ENCODE results near the gene USP48.

USP48 gene

DNA sequence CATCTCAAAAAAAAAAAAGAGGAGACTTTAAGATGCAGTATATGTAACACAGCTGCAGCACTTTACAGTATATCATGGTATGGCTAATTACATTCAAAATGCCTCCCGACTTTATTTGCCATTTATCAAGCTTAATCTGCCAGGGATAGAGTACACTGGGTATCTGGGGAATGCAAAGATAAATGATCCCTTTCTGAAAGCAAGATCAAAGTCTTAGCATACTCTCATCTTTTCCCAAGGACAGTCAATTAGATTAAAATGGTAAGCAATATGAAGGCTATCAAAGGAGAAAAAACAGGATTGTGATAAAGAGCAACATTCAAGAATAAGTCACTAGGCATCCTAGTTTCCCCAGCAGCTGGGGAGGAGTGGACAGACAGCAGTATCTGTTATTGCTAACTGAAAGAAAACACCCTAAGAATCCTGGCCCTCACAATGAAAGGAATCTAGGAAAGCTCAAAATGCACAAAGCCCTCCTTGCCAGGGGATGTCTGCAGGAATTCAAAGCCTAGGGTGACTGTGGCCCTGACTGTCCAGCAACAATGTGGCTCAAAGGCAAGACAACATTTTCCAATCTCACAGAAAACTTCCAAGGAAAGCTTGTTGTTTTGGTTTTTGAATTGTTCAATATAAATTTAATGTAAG is 57.1 kb downstream of the USP48 start:
- no peak for DNase-seq (ENCODE audit: insufficient read length, low spot score)
- FAIRE-seq, result no peak
- no peak for TF ChIP-seq POLR2A (IDR thresholded peaks at IDR 0.05; ENCODE audit: low read depth, low read length)

DNA sequence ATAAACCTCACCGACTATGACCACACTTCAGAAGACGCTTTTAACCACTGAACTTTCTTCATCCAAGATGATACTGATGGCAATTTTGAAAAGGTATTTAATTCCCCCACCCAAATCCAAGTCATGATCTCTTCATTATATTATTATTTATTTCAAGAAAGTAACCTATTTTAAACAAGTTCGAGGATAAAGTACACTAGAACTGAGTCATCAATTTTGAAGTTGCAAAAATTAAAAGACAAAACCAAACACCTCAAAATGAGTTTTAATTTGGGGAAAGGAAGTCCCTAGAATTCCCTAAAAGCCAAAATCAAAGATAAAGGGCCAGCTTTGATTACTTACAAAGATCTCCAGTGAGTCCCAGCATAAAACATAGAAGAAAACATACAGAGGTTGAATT is 58.4 kb downstream of the USP48 start:
- DNase-seq (ENCODE audit: insufficient read length, low spot score) (no peak), FAIRE-seq (no peak)
- no peak for TF ChIP-seq POLR2A (IDR thresholded peaks at IDR 0.05; ENCODE audit: low read depth, low read length)

DNA sequence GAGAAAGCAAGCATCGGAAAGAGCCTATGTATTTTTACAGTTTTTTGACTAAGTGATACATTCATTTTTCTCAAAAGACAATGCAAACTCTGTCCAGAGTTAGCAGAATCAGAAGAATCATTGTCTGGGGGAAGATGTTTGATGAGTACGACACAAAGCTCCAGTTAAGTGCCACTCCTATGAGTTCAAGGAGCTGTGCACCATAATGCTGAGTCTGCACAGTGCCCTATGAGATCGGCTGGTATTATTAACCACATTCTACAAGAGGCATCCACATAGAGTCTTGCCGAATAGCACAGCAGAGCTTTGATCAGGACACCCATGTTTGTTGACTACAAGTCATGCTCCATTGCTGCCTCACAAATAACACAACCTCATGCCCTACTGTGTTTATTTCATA is 58.9 kb downstream of the USP48 start:
- no peak for TF ChIP-seq POLR2A (IDR thresholded peaks at IDR 0.05; ENCODE audit: low read depth, low read length)
- DNase-seq (ENCODE audit: insufficient read length, low spot score) (no peak), FAIRE-seq (no peak)

DNA sequence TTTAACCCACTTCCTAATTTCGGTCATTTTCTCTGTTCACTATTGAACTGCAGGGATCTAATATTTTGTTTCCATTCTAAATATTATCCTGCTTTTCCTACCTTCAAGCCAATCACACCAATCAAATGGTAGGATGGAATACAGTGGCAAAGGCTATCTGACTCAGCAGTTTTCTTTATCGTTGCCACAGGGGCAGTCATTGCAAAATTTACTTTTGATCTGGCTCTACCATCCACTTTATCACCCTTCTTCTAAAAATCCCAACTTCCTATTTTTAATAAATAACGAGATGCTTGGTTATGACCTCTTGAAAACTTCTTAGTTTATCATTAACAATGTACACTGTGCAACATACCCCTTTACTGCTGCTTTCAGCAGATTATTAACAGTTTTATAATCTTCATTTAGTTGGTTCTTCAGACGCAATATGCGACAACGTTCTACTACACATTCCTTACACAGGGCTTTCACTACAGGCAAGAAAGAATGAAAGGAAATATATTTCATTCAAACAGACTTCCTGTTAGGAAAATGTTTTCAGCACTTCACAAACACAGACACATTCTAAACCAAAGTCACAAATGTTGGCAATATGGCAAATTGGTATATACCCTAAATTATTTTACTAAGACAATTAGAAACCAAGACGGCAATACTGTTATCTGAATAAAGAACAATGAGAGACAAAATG is 61.5 kb downstream of the USP48 start:
- TF ChIP-seq POLR2A (IDR thresholded peaks at IDR 0.05; ENCODE audit: low read depth, low read length), result no peak
- FAIRE-seq, result no peak
- DNase-seq (ENCODE audit: insufficient read length, low spot score), result no peak

DNA sequence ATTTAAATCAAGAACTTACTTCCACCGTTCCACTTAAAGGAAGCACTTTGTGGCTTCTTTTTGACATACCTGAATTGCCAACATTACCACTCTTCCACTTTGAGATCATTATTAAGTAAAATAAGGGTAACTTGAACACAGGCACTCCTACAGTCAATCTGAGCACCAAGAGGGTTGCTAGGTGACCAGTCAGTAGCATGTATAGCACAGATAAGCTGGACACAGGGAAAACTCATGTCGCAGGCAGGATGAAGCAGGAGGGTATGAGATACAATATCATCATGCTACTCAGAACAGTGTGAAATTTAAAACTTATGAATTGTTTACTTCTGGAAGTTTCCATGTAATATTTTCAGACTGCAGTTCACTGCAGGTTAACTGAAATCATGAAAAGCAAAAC is 66.8 kb downstream of the USP48 start:
- FAIRE-seq (no peak), DNase-seq (ENCODE audit: insufficient read length, low spot score) (no peak)
- TF ChIP-seq POLR2A (IDR thresholded peaks at IDR 0.05; ENCODE audit: low read depth, low read length), result no peak

DNA sequence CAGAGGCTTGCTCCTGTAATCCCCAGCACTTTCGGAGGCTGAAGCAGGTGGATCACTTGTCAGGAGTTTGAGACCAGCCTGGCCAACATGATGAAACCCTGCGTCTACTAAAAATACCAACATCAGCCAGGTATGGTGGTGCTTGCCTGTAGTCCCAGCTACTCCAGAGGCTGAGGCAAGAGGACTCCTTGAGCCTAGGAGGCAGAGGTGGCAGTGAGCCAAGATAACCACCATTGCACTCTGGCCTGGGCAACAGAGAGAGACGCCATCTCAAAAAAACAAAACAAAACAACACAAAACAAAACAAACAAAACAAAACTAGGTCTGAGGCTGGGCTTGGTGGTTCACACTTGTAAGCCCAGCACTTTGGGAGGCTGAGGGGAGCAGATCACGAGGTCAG is 75.1 kb downstream of the USP48 start:
- TF ChIP-seq POLR2A (IDR thresholded peaks at IDR 0.05; ENCODE audit: low read depth, low read length), result no peak
- FAIRE-seq, result no peak
- DNase-seq (ENCODE audit: insufficient read length, low spot score), result no peak

DNA sequence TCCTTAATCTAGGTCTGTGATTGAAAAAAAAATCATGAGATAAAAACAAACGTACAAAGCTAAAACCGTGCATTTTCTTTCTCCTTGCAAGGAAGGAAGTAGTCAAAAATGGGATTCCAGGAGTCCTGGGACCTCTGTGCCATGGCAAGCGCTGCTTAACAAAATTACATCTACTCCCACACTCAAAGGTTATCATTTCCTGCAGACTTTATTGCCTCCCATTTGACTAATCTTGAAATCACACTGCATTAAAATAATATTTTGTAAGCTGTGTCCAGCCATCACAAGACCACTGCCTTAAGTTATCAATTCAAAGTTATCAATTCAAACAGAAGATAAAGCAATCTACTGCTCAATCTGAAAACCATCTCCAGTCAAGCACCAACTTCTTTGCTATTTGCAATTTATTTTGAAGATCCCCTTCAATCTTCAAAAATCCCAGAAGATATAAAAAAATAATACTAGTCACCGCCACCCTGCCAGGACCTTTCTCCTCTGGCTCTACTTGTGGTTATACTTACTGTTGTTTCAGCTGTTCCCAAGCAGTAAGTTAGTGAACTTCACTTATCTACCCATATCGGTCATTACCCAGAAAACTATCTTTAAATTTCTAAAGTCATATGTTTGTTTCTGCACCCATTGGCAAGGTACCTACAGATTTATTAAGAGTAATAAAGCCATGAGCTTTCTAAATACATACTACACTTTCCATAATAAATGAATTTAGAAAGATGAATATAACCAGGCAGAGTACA is 75.7 kb downstream of the USP48 start:
- FAIRE-seq, result no peak
- no peak for DNase-seq (ENCODE audit: insufficient read length, low spot score)
- TF ChIP-seq POLR2A (IDR thresholded peaks at IDR 0.05; ENCODE audit: low read depth, low read length), result no peak

DNA sequence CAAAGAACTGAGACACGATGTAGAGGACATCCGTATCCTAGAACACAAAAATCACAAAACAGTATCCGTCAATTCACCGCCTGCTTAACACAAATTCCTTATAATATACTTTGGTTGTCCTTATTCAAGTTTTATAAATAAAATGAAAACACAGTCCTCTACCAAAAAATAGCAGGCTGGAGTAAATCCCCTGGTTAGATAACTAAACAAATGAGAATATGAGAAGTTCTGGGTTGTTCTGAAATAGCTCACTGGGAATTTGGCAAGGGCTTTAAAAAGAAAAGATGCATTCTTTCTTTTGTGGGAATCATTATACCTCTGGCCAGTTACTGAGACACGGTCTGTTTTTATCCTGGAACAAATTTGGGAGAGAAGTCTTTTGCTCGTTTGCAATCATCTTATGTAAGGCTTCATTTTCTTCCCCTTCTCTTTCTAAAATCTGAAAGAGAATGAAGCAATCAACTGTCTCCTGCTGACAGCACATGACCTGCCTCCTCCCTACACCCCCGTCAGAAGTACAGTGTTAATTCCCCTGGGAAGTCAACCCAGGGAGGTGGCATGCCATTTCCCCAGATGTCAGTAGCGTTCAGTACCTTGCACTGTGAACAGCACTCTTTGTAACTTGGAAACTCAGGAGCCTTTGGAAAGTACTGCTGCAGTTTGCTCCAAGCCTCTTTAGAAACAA is 76.7 kb downstream of the USP48 start:
- DNase-seq (ENCODE audit: insufficient read length, low spot score) (no peak), FAIRE-seq (no peak)
- no peak for TF ChIP-seq POLR2A (IDR thresholded peaks at IDR 0.05; ENCODE audit: low read depth, low read length)

DNA sequence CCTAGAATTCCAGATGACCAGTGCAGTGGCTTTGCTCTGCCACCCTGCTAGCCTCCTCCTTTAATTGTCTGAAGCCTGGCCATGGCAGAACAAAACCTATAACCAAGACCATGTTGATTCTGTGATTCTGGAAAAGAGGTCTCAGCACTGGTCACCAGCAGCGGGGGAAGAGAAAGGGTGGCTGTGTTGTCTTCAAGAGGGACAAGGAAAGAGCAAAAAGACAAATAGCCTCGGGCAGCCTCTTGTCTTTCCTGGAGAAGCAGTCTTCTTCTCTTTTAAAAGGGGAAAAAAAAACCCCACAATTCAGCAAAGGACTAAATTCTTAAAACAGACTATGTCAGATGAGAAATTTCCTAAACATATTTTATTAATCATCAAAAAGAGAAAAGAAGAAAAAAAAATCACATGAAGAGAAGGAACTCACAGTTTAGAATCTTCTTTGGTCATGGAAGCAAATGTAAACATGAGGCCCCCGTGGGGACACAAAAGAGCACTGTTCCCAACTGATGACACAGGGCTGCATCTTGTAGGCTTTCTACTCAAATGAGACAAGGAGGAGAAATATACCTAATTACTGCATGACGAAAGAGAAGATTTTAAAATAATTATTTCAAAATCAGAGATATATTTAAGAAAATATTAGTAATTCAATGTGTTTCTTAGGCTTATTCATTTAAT is 77.5 kb downstream of the USP48 start:
- no peak for FAIRE-seq
- no peak for TF ChIP-seq POLR2A (IDR thresholded peaks at IDR 0.05; ENCODE audit: low read depth, low read length)
- no peak for DNase-seq (ENCODE audit: insufficient read length, low spot score)

DNA sequence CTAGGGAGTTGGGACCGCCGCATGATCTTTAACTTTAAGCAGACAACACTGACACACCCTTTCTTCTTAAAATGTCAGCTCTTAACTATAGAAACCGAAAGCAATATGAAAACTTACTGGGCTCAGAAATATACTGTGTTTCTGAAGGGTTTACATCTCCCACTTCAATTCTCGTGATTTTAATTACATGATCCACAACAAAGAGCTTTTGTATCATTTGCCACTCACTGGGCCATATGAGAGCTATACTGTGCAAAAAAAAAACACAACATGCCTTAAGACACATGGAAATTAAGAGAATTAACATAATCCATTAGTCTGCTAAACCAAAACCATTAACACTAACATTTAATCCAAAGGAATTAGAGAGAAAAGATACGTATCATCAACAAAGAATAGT is 78.8 kb downstream of the USP48 start:
- no peak for TF ChIP-seq POLR2A (IDR thresholded peaks at IDR 0.05; ENCODE audit: low read depth, low read length)
- DNase-seq (ENCODE audit: insufficient read length, low spot score) (no peak), FAIRE-seq (no peak)

DNA sequence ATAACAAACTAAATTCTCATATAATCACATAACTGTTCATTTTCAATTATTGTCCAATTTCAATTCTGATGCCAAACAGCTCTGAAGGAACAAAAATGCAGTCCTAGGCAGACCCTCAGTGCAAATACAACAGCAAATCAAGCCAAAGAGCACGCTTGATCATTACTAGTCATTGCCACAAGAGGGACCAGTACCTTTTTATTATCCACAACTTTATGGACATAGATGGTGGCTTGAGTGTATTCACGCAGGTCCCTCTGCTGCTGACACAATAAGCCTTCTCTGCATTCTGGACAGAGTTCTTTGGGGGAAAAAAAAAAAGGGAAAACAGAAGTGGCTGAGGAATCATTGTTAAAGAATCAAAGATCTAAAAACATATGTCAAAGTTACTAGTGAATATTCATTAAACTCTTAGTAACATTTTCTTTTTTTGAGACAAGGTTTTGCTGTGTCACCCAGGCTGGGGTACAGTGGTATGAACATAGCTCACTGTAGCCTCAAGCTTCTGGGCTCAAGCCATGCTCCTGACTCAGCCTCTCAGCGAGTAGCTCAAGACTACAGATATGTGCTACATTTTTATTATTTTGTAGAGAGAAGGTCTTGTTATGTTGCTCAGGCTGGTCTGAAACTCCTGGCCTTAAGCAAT is 79.5 kb downstream of the USP48 start:
- DNase-seq (ENCODE audit: insufficient read length, low spot score) (no peak), FAIRE-seq (no peak)
- no peak for TF ChIP-seq POLR2A (IDR thresholded peaks at IDR 0.05; ENCODE audit: low read depth, low read length)

DNA sequence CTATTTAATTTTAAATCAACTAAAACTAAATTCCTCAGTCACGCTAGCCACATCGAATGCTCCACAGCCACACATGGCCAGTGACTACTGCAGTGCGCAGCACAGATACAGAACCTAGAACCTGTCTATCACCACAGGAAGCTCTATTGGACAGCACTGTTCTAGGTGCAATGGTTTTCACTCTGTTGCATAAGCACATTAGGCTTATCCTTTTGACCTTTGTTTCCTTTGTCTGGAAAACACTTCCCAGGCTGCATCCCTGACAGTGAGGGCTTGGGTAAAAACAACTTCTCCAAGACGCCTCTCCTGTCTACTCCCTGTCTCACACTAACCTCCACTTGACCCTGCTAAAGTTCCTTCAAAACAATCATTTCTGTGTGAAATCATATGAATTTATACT is 80.2 kb downstream of the USP48 start:
- TF ChIP-seq POLR2A (IDR thresholded peaks at IDR 0.05; ENCODE audit: low read depth, low read length), result no peak
- DNase-seq (ENCODE audit: insufficient read length, low spot score), result no peak
- no peak for FAIRE-seq

DNA sequence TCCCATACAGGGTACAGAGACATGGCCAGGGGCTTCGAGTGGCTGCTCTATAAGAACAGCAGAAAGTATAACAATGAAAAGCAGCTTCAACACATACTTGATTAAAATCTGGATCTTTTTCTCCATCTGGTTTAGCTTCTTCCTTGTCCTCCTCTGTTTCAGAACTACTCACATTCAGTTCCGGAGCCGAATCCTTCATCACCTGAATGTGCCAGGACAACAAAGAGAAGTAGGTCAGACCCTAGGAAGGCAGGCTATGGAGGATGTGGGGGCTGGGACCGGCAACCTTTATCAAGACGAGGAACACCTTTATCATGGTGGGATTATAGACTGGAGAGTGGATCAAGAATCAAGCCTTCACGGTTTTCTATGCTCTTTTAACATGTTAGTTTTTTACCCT is 81.5 kb downstream of the USP48 start:
- FAIRE-seq, result no peak
- no peak for DNase-seq (ENCODE audit: insufficient read length, low spot score)
- TF ChIP-seq POLR2A (IDR thresholded peaks at IDR 0.05; ENCODE audit: low read depth, low read length), result no peak

Measured in H54 (cell line).